ENCODE data around the gene CYP19A1.

The CYP19A1 gene

GRCh38 chr15:51322621-51323296 lies 15.6 kb downstream of the CYP19A1 start:
- DNase-seq = peak in 1 of 2 experiments; percentile 3

DNA sequence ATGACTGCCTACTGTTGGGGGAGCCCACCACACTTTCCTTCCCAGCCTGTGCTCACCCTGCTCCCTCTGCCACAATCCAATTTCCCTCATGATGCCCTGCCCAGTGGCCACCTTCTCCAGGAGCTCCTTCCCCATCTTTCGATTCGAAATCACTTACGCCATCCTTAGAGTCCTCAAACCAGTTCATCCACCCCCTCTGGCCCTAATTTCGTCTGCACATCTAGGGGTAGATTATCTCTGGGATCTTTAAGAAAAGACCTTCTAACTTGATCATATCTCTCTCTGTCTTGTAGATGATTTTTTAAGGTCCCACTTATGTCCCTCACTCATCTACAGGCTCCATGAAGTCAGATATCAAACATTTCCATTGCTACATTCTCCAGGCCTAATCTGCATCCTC lies 17.1 kb downstream of the CYP19A1 start:
- no peak for DNase-seq

- DNase-seq = no peak
These were observed 17.6 kb downstream of the CYP19A1 start for GRCh38 chr15:51320843-51321242.

DNA sequence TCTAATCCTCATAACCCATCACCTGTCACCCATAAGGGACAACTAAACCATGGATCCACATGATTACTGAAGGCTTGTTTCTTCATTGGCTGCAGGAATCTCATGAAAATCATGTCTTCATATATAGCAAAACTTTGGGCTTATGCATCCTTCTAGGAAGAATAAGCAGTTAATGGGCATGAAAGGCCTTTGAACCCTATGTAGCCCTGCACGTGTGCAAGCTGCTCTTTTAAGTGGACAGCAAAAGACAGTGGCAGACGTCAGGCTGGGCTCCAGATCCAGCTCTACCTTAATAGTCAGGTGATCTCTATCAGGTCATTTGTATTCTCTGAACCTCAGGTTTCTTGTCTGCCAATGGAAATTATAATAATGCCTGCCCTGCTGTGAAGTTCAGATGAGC lies 18.9 kb downstream of the CYP19A1 start:
- no peak for DNase-seq

DNA sequence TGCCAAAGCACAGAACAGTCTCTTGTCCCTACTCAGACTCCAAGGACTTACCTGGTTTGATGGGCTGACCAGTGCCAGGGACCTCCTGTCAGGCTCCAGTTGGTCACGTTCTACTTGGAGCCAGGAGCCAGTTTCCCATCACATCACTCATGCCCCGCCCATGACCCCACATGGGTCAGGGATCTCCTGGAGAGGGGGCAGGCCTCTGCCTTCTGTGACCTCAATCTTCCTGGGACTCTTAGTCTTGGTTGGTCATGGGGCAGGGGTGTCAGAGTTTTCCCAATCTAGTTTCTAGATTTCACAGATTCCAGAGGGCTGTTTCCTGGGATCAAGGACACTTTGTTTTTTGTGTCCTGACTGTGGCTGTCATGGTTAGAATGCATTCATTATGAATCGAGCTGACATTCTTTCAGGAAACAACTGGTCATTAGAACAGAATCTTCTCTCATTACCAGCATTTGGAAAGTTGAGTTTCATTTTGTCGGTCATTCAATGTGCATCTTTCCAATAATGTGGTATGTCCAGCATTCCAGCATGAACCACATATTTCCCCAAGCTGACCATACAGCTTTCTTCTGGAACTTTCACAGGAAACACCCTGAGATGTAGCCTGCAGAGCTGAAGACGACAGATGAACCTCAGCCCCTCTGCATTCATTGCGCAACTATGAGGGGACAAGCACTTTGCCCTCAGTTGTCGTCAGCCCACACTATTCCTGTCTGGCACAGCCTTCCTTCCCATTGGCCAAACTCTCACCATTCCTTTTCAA lies 19.8 kb downstream of the CYP19A1 start:
- DNase-seq = no peak

GRCh38 chr15:51316636-51317035 lies 21.8 kb downstream of the CYP19A1 start:
- no peak for DNase-seq

DNA sequence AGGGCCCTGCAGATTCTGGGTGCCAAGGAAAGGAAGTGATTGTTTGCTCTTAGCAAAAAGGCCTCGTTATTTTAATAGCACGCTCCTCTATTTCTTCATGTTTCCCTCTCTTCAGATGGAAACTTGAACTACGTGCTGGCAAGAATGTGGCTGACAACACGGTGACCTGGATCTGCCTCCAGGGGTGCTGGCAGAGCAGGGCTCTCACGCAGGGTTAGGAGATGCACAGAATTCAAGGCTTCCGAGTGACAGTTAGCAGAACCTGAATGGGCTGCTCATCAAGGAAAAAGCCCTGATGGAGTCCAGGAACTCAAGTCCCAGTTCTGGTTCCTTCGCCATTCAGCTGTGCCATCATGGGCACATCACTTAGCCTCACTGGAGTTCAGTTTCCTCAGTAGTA lies 22.7 kb downstream of the CYP19A1 start:
- no peak for DNase-seq

- no peak for DNase-seq
These were observed 23.7 kb downstream of the CYP19A1 start for GRCh38 chr15:51314391-51315337.

DNA sequence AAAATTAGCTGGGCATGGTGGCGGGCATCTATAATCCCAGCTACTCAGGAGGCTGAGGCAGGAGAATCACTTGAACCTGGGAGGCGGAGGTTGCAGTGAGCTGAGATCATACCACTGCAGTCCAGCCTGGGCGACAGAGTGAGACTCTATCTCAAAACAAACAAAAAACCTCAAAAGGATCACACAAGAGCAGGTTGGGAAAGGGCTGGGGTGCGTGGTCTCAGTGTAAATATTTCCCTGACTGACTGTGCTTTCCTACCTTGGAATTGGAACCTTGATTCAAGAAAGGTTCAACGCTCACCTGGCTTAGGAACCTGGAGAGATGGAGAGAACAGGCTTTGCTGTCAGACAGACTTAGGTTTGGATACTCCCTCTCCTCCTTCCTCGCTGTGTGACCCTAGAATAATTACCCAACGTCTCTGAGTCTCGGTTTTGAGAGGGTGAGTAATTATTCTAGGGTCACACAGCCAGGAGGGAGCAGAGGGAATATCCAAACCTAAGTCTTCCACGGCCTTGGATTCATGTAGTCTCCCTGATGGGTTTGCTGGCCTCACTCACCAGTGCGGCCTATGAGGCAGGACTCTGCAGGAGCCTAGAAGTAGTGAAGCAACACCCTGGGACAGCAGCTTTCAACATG lies 24.6 kb downstream of the CYP19A1 start:
- DNase-seq = no peak

GRCh38 chr15:51313074-51313393 lies 25.4 kb downstream of the CYP19A1 start:
- DNase-seq = no peak

- DNase-seq = no peak
These were observed 26.0 kb downstream of the CYP19A1 start for GRCh38 chr15:51312166-51313073.

GRCh38 chr15:51311510-51311909 lies 26.9 kb downstream of the CYP19A1 start:
- no peak for DNase-seq

DNA sequence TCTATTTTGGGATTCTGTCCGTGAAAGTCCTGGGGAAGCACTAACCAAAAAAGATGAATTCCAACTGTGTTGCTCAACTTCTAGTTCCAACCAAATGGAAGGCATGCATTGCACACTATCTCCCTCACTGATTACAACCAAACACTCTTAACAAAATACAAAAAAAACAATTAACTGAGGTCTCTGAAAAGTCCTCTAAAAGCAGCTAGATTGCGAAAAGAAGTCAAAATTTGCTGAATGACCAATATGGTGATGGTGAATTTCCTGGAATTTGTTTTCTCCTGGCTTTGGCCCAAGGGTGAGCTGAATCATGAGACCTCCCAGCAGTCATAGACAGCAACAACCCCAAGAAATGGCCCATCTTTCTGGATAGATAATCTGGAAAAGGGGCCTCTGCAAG lies 28.3 kb downstream of the CYP19A1 start:
- no peak for DNase-seq

DNA sequence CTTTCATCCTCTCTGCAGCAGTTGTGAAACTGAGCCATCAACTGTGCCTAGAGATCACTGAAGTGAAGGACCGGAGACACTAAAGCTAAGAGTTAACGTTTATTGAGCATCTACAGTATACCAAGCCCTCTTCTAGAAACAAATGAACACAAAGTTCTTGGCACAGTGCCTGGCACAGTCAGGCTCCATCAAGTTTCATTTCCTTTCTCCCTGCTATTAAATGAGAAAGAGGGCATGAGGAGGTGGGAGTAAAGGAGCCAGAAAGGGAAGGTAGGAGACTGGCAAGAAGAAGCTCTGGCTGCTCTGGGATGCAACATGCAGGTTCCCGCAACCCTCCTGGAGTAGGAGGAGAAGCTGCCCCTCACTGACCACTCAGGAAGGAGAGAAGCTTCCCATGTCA lies 30.6 kb downstream of the CYP19A1 start:
- no peak for DNase-seq

GRCh38 chr15:51307325-51307724 lies 31.1 kb downstream of the CYP19A1 start:
- DNase-seq = no peak

DNA sequence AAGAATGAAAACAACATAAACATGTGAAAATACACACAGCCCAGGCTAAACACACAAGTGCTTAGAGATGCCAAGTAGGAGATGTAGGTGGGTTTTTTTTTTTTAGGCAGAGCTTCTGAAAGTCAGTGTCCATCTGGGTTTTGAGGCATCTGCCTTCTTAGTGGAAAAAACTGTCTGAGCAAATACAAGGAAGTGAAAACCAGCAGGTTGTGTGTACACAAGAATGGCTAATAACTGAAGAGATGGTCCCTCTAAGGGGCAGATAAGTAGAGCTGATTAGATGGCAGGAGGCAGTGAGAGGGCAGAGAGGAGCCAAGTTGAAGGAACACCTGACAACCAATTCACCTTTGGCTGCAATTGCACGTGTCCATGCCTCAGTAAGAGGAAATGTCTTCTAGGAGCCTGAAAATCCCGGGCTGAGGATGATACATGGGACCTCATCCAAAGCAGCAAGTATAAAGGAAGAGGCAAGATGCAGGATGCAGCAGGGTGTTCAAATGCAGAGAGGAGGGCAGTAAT lies 34.9 kb downstream of the CYP19A1 start:
- DNase-seq = no peak

DNA sequence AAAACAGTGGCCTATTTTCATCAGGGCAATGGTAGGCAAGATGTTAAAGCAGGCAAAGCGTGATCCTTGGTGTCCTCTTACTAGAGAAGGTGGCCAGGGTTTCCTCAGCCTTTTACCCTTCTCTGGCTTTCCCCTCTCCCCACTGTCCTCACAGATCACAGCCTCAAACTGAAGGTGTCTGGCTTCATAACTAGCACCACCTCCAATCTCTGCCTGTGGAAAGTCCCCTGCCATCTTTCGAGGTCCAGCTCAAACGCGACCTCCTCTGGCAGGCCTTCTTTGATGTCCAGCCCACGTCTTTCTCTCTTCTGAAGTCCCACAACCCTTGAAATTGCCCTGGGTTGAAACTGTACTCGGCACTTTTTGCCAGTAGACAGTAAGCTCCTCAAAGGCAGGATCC lies 35.9 kb downstream of the CYP19A1 start:
- DNase-seq = no peak

DNA sequence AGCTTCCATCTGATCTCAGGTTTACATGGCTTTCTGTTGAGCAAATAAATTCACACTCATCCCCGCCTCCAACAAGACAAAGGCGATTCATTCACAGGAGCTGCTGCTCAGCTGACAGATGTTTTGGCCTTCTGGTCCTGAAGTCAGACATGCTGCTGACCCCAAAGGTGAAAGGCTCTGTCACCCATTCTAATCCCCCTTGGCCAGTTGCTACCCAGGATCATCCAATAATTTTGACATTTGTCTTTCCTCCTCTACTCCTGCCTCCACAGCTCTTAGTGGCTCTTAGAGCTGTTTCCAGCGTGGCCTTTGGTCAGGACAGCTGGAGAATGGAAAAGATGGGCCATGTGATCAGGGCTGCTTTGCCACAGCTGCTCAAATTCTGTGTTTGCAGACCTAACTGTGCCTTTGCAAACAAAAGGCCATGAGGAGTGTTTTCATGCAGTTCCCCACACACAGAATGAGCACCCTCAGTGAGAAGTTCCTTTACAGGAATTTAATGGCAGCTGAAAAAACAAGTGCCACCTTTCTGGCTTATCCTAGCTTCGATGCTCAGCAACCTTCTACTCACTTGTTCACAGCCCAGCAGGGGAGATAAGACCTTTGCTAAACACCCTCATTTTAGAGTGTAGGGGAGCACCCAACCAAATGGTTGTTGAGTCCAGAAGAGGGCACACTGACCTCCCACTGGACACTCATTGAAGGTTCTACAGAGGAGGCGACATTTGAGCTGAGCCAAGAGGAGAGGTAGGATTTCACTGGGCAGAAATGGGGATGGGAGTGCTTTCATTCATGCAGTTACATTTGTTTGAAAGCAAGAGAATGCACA lies 39.0 kb downstream of the CYP19A1 start:
- no peak for DNase-seq

DNA sequence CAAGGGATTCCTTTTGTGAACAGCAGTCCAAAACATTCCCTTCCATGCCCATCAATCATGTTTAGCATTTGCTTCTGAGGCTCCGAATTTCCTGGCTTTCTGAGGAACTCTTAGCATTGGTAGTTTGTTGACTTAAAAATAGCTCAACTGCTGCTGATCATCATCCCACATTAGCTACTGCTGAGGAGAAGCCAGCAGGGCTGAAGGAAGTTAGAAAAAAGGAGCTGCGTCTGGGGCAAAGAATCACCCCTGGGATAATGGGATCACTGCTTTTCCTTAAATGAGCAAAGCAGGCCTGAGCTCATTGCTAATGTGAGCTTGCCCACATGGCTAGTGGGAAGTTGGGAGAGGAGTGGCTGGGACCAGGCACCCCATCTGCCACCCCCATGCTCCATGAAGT lies 39.8 kb downstream of the CYP19A1 start:
- DNase-seq = no peak

DNA sequence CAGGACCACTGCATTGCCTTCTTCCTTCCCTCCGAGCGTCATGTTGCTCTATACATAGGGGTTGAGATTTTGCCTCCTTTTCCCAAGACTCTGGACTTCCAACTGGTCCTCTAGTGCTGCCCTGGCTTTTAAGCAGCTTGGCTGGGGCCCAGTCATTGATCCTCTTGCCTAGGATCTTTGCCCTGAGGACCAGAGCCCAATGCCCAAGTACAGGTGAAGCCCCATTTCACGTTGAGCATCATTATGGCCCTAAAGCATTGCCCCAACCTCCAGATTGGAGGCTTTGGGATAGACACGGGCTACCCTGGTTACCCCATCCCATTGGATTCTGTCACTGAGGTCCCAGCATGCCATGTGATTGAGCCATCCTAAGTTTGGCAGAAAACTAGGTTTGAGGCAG lies 47.7 kb downstream of the CYP19A1 start:
- no peak for DNase-seq

DNA sequence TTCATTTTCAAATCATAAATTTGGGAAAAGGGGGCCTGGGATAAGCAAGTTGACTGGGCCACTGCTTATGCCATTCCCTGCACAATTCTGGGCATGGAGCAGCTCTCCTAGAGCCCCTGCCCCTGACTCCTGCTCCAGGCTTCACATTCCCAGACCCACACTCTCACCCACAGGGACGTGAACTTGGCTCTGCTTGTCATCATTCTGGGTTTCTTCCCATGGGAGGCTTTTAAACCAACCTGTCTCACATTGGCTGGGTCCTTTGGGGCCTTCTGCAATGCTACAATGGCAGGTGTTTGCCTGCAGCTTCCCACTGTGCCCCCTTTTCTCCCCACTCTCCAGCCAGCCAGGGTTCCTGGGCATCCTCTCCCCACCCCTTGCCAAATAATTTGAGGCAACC lies 49.1 kb downstream of the CYP19A1 start:
- no peak for DNase-seq
